DND-41 (cell line): ENCODE data around the gene GET4.

ENCODE experiments used
- EZH2 ChIP-seq: IDR thresholded peaks from 3 replicates; pipeline ENCODE4 v1.6.1; 2012; ENCODE audit warnings: borderline replicate concordance, low read depth, mild to moderate bottlenecking, moderate library complexity, low read length, inconsistent platforms; ENCODE audit not compliant: severe bottlenecking
- TF ChIP-seq, protein P1 (sequence below): IDR thresholded peaks from 2 replicates; pipeline ENCODE4 v1.5.1; 2012; ENCODE audit warnings: borderline replicate concordance, low read length, moderate library complexity, mild to moderate bottlenecking; ENCODE audit not compliant: poor library complexity, severe bottlenecking; ENCODE audit errors: extremely low read depth

- no peak for TF ChIP-seq EZH2
- TF ChIP-seq, protein P1, sequence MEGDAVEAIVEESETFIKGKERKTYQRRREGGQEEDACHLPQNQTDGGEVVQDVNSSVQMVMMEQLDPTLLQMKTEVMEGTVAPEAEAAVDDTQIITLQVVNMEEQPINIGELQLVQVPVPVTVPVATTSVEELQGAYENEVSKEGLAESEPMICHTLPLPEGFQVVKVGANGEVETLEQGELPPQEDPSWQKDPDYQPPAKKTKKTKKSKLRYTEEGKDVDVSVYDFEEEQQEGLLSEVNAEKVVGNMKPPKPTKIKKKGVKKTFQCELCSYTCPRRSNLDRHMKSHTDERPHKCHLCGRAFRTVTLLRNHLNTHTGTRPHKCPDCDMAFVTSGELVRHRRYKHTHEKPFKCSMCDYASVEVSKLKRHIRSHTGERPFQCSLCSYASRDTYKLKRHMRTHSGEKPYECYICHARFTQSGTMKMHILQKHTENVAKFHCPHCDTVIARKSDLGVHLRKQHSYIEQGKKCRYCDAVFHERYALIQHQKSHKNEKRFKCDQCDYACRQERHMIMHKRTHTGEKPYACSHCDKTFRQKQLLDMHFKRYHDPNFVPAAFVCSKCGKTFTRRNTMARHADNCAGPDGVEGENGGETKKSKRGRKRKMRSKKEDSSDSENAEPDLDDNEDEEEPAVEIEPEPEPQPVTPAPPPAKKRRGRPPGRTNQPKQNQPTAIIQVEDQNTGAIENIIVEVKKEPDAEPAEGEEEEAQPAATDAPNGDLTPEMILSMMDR: no peak
Measured at GRCh38 chr7:880450-880849, 4.1 kb downstream of the GET4 start.
